PC-9 (cell line): Measurements from ENCODE around the gene UTP4.

Experiments
- CTCF ChIP-seq: fragments of 200-600 bp; sonication (generic); conservative IDR thresholded peaks from 2 replicates; pipeline ENCODE4 v1.6.1; 2017; ENCODE audit warnings: mixed run types, antibody characterized with exemption, mild to moderate bottlenecking, moderate library complexity
- EZH2 ChIP-seq: fragments of 200-600 bp; sonication (generic); IDR thresholded peaks from 2 replicates; pipeline ENCODE4 v1.8.0; 2017; ENCODE audit warnings: antibody characterized with exemption, low read depth

GRCh38 chr16:69111876-69112230 lies 20.6 kb upstream of the UTP4 start:
- TF ChIP-seq CTCF (no peak), EZH2 (no peak)
